Measurements from ENCODE around the gene DEFB131A.
"Not testable (repeated sequence)": the region's sequence is repeated elsewhere in the genome, so short reads cannot be mapped to it uniquely, and the experiment has no call there.

- TF ChIP-seq CTCF, POLR2A (IDR thresholded peaks at IDR 0.05): not testable (repeated sequence)
These were observed 10.1 kb downstream of the DEFB131A start for GRCh38 chr4:9454284-9454683.
